COLO829 (cell line): Measurements from ENCODE around the gene GPAT3.
"Not testable (repeated sequence)": the region's sequence is repeated elsewhere in the genome, so short reads cannot be mapped to it uniquely, and the experiment has no call there.

ENCODE experiments used
- DNase-seq: peaks from one replicate; pipeline ENCODE4 v3.0.0; 2012; ENCODE audit warnings: low spot score

GPAT3 gene

DNA sequence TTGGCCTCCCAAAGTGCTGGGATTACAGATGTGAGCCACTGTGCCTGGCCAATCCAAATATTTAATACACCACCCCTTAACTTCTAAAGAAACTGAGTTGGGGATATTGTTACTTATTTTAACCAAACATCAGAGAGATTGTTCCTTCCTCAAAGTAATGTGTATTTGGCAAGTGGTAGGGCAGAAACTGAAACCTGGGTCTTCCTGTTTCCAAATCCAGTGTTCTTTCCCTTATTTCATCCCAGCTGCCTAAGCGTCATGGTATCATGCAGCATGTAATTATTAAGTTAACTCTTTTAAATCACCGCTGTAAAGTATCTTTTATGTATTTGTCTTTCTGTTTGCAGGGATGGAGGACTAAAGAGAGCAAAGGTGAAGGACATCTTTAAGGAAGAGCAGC lies 68.4 kb downstream of the GPAT3 start:
- no peak for DNase-seq

DNA sequence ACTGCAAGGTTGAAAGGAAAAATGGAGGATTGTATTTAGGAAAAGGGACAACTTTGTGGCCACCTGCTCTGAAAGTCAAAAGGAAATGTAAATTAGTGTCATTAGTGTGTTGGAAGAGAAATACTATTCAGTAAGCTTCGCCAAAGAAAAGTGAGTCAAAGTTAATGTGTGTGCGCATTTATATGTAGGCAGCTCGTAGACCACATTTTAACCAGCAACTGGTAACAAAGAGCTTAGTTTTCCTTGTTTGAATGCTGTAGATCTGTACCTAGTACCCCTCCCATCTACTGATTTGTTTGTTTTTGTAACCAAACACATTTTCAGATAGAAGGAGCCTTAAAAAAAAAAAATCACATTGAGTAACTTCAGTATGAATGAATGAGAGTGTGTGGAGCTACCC lies 69.3 kb downstream of the GPAT3 start:
- DNase-seq: no peak

DNA sequence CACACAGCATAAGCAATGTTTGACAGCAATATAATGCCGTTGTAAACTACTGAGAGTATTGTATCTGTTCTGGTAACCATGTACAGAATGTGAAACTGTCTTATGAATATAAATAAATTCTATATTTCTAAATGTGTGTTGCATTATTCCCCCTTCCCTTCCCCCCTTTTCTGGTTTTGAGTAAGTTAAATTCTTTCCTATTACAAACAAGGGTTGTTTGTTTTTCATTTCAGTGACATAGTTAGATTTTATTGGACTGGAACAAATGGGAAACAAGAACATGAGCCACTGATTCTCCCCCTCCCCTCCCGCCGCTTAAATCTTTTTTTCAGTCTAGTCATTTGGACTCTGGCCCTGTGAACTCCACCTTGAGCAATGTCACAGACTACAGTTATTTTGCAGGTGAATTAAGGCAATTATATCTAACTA lies 69.8 kb downstream of the GPAT3 start:
- peak; percentile 37 for DNase-seq

DNA sequence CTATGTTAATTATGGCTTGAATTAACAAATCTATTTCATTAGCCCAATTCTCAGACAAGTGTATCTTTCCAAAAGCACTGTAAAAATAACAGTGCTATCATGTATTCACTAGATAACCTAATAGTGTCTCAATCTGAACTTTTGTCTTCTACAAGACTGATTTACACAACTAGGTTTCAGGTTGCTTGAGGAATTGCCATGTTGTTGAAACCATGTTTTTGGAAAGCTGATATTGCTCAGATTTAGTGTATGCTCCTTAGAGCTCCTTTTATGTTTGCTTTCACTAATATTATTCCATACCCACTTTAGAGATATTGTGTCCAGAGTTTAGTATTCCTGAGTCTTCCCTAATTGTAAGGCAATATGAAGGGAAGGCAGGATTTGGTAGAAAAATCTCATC lies 70.6 kb downstream of the GPAT3 start:
- no peak for DNase-seq

DNA sequence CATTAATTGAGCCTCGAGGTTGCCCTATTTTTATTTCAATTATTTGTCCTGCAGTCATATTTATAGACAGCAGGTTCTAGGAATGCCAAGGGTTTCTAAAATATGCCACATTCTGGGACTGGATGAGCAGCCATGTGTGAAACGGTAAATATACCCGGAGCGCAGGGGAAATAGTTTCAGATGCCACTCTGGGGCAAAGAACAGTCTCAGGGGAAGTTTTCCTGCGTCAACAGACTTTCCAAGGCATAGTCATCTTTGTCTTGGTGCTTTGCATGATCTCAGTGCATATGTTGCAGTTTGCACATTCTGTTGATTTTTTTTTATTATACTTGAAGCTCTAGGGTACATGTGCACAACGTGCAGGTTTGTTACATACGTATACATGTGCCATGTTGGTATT lies 71.0 kb downstream of the GPAT3 start:
- DNase-seq: no peak

DNA sequence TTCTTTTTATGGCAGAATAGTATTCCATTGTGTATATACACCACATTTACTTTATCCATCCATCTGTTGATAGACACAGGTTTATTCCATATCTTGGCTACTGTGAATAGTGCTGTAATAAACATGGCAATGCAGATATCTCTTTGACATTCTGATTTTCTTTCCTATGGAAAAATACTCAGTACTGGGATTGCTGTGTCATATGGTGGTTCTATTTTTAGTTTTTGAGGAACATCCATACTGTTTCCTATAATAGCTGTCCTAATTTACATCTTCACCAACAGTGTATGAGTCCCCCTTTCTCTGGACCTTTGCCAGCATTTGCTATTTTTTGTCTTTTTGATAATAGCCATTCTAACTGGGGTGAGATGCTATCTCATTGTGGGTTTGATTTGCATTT lies 73.5 kb downstream of the GPAT3 start:
- DNase-seq: no peak

DNA sequence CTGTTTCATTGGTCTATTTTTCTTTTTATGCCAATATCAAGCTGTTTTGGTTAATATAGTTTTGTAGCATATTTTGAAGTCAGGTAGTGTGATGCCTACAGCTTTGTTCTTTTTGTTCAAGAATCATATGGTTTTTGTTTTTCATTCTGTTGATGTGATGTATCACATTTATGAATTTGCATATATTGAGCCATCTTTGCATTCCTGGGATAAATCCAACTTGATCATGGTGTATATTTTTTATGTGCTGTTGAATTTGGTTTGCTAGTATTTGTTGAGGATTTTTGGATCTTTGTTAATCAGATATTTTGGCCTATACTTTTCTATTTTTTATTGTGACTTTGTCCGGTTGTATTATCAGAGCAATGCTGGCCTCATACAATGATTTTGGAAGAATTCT lies 74.8 kb downstream of the GPAT3 start:
- DNase-seq: no peak

DNA sequence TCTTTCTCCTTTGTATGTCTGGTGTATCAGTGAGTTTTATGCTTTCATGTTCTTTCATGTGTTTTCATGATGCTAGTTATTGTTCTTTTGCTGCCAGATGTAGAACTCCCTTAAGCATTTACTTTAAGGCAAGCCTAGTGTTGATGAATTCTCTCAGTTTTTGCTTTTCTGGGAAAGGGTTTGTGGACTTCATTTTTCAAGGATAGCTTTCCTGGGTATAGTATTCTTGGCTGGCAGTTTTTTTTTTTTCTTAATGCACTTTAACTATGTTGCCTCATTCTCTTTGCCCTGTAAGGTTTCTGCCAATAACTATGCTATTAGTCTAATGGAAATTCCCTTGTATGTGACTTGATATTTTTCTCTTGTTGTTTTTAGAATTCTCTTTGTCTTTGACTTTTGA lies 77.1 kb downstream of the GPAT3 start:
- no peak for DNase-seq

DNA sequence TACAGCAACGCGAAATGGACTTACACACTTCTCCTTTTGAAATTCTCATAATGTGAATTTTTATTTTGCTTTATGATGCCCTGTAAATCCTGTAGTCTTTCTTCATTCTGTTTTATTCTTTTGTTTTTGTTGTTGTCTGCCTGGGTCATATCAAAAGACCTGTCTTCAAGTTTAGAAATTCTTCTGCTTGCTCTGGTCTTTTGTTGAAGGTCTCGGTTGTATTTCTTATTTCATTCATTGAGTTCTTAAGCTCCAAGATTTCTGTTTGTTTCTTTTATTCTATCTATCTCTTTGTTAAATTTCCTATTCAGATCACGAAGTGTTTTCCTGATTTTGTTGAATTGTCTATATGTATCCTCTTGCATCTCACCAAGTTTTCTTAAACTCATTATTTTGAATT lies 78.1 kb downstream of the GPAT3 start:
- DNase-seq: no peak

DNA sequence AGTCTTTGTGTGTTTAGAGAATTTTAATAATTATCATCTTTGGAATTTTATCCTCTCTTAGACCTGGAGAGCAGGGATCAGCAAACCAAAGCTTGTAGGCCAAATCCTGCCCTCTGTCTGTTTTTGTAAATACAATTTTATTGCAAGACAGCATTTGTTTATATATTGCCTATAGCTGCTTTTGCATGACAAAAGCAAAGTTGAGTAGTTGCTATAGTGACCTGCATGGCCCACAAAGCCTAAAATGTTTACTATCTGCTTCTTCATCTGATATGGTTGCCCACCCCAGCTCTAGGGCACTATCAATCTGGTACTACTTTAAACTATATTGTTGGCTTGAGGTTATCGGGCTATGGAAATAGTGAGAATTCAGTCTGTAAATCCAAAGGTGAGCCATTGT lies 80.3 kb downstream of the GPAT3 start:
- DNase-seq: no peak

DNA sequence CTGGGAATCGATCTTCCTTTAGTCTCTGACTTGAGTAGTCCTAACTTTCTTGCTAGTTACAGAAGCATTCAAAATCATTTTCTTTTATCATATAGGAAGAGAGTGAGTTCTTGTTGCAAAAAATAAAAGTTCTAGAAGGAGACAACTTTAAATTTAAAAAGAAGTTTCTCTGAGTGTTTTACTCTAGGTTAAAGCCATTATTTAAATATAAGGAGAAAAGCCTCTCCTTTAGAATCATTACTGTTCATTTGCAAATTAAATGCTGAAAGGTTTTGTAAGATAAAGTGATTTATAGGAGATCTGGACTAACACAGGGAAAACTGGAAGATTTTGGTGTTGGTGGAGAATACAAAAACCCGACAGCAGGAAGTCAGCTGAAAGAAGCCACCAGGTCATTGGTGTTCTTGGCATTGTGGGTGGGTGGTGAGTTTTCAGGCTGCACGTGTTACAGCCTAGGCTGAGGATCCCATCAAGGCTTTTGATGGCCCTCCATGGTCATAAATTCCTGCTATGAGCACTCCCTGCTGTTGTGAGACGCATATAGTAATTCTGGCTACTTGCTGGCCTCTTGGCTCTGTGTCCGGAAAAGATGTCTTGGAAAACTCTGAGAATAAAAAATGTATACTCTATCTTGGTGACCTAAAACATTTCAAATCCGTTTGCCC lies 81.6 kb downstream of the GPAT3 start:
- no peak for DNase-seq

DNA sequence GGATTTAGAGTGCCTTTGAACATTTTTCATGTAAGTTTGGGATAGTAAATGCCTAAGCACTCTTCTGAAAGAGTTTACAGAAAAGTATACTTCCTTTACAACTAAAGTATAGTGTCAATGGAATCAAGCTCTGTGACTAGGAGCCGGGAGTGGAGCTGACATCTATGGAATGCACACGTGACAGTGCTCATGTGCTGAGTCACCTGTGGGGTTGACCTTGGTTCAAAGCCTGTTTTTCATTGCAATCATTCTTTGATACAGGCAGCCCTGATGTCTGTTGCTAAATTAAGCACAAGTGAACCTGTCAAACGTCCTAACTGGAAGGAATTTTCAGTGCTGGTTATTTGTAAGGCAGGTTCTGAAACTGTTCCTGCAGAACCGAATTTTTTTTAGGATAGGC lies 82.5 kb downstream of the GPAT3 start:
- peak; percentile 74 for DNase-seq

DNA sequence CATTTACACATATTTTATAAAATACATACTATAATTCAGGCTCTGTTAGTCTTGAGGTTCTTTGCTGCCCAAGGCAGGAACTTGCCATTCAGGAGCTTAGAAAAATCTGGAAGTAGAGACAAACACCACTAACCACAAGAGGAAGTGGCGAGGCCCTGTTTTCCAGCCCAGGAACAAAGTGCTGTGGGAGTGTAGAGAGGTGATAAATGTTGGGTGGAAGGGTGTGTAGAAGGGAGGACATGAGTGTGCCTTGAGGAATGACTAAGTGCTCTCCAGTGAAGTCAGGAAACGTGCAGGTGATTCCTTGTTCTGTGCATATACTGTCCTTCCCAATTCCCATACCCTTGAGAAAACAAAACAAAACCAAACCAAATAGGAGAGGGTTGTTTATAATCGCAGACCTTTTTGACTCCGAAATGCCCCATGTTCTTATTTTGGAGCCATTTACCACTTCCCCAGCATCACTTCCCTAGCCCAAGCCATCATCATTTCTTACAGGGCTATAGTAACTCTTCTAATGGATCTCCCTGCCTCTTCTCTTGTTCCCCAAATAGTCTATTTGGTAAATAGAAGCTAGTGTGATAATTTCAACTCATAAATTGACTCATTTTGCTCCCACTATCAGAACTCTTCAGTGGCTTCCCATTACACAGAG lies 83.2 kb downstream of the GPAT3 start:
- no peak for DNase-seq

DNA sequence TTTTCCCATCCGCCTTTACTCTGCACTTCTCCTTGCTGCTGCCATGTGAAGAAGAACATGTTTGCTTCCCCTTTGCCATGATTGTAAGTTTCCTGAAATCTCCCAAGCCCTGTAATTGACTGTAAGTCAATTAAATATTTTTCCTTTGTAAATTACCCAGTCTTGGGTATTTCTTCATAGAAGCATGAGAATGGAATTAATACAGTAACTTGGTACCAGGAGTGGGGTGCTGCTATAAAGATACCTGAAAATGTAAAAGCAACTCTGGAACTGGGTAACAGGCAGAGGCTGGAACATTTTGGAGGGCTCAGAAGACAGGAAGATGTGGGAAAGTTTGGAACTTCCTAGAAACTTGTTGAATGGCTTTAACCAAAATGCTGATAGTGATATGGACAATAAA lies 86.2 kb downstream of the GPAT3 start:
- DNase-seq: not testable (repeated sequence)

DNA sequence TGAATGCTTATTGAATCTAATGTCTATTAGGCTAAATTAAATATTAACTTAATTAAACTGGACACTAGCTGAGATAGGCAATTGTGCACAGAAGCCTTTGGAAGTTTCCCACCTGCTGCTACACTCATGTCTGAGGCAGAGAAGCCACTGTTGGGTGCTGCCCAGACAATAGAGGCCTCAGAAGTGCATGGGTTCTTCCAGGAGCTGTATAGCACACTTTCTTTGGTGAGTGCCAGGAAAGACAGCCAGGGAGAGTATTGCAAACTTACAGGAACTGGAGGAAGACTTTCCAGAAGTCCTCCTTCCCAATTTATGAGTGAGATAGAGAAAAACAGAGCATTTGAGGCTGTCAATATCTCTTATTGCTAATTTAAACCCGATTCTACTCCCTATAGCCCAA lies 89.9 kb downstream of the GPAT3 start:
- DNase-seq: no peak

DNA sequence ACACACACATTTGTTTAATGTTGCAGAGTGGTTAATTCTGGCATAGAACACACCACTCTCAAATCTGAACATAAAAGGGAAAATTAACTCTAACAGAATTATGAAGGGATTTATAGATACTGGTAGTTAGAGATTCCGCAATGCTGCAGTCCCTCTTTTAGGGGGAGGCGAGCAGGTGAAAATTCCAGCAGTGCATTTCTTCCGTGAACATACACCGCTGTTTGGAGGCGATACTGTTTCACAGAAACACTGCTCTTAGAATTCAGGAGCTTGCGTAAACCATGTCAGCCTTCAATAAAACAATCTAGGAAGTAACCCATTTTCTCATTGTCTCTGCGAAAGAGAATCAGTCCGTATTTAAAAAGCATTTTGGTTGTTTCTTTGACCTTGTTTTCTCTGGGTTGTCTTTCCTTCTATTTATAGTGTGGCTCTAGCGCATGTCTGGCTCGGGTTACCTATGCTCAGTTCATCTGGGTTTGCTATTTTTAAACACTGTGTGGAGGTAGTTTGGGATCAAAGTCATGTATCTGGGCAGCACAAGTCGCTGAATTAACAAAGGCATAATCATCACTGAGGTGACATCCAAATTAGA lies 90.4 kb downstream of the GPAT3 start:
- DNase-seq: no peak

DNA sequence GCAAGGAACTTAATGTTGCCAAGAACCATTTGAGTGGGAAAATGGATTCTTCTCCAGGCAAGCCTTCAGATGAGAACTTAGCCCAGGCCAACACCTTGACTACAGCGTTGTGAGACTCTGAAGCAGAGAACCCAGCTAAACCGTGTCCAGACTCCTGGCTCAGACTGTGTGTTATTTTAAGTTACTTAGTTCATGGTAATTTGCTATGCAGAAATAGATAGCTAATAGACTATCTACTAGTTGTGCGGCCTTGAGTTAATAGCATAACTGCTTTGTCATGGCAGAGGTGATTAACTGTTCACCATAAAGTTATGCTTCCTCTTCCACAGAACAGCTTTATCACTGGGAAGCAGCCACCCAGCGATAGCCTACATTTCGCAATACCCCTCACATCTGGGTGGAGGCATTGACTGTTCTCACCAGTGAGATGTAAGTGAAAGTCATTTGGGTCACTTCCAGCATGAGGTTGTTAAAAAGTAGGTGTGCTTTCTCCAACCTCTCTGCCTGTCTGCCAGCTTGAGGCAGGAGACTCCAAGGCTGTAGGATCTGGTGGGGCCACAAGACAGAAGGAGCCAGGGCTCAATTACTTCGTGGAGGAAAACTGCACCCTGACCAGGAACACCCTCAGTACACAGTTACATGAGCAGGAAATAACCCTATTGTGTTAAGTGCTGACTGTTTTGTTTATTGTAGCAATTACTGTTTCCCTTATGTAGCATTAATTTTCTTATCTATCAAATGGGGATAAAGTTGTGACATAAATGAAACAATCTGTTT lies 94.2 kb downstream of the GPAT3 start:
- no peak for DNase-seq

DNA sequence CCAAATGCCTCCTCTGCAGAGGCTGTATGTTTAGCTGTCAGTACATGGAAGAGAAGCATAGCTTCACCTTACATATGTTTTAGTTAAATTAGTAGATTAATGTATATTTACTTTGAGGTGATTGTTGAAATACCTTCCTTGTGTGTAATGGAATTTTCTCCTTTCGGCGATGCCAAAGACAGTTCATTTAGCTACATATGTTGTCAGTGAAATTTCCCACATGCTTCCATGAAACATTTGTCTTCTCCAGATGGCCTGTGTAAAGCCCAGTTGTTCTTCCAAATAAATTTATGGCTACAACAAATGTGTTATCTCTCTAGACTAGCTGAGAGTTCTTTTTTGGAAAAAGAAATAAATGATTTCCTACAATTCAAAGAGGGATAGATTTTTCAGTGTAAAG lies 95.2 kb downstream of the GPAT3 start:
- DNase-seq: no peak

DNA sequence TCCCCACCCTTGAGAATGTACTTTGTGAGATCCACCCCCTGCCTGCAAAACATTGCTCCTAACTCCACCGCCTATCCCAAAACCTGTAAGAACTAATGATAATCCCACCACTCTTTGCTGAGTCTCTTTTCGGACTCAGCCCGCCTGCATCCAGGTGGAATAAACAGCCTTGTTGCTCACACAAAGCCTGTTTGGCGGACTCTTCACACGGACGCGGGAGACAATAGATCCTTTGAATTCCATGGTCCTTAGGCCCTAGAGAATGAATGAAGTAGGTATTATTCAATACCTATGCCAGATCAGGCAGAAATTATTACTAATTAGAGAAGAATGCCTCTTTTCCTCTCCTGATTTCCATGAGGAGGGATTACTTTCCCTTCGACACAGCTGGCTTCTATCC lies 101.0 kb downstream of the GPAT3 start:
- DNase-seq: no peak

DNA sequence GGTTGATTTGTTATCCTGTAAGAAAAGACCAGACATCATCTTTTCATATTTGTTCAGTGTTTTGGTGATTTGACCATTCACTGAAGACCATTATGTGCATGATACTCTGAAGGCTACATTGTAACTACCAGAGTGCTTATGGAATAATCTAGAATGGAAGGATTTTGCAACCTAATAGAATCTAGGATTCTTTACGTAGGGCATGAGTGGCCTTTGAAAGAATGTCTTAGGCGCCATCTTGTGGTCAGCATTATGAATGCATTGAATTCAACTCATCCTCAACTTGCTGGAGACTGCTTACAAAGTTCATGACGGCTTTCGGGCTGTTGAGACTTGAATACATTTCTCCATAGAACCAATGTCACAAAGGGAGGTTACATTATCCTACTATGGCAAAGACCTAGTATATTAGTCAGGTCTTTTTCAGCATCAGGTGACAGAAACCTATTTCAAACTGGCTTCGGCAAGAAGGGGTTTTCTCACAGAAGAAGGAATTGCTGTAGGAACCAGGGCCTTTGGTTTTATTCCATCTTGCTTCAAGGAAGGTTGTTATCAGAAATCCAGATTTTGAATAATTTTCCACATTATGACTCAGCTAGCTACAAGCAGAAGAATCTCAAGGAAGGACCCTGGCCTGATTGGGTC lies 104.1 kb downstream of the GPAT3 start:
- peak; percentile 87 for DNase-seq

DNA sequence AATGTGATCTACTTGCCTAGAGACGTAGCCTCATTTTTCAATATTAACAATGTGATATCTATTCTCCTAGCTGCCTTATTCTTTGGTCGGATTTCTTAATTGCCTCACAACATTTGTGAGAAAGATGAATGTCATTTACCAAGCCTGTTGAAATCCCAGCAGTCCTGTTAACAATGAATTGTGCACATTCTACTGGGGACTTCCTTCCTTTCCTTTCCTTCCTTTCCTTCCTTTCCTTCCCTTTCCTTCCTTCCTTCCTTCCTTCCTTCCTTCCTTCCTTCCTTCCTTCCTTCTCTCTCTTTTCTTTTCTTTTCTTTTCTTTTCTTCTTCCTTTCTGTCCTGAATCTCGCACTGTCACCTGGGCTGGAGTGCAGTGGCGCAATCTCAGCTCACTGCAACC lies 107.1 kb downstream of the GPAT3 start:
- no peak for DNase-seq
